NCI-H1930 (cell line): ENCODE measurements around the gene CDH8.
A peak's percentile ranks its signal among the peaks of the same experiment; 100 is the strongest.
"Not testable (repeated sequence)": the region's sequence is repeated elsewhere in the genome, so short reads cannot be mapped to it uniquely, and the experiment has no call there.

Experiments
- DNase-seq, 2 experiments: peaks; one replicate each; lab custom pipeline; 2025; lab: John Stamatoyannopoulos, UW

The CDH8 gene

GRCh38 chr16:61934601-61935000 lies 101.6 kb downstream of the CDH8 start:
- no peak for DNase-seq

- no peak for DNase-seq
Observed at GRCh38 chr16:61929776-61930175, 106.5 kb downstream of the CDH8 start.

DNA sequence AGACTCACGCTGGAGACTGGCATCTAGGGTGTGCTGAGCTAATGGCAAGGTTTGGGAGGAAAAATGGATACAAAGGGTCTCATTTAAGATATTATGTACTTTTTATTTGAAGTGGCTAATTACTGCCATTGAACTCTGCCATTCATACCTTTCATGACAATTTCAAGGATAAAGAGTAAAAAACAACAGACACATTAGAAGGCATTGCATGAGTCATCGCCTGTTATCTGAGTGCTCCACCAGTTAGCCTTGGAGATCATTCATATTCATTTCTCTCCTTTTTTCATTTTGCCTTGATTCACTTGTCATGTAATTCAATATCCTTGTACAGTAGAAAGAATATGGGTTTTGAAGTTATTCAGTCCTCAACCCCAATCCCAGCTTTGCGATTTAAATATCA lies 109.5 kb downstream of the CDH8 start:
- DNase-seq = peak; percentile 72 to 84

DNA sequence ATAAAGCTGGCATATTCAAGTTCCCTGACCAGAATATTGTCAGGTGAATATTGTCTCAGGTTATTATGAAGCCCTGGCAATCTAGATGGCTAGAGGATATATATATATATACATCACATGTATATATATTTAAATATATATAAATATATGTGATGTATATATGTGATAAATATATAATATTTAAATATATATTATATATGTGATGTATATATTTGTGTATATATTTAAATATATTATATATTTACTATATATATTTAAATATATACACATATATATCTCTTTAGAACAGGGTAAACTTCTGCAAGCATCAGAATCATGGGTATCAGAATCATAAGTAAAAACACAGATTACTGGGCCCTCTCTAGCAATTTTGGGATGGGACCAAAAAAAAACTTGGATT lies 112.6 kb downstream of the CDH8 start:
- no peak for DNase-seq

DNA sequence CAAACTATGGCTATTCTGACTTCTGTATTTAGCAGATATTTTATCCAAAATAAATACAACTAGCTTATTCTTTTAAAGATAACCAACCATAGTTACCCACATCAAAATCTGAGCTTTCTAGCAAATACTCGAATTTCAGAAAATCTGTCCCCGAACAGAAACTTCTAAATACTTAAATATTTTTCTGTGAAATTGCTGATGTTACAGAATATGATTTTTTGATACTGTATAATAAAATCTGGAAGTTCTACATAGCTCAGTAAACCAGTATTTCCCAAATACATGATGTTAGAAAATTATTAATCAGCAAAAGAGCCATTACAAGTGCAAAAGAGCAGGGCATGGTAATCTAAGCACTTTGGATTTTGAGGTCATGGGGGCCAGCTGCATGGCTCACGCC lies 114.9 kb downstream of the CDH8 start:
- no peak for DNase-seq

GRCh38 chr16:61917865-61918826 lies 118.1 kb downstream of the CDH8 start:
- DNase-seq = not testable (repeated sequence)

- no peak for DNase-seq
Observed at GRCh38 chr16:61915569-61915968, 120.7 kb downstream of the CDH8 start.

DNA sequence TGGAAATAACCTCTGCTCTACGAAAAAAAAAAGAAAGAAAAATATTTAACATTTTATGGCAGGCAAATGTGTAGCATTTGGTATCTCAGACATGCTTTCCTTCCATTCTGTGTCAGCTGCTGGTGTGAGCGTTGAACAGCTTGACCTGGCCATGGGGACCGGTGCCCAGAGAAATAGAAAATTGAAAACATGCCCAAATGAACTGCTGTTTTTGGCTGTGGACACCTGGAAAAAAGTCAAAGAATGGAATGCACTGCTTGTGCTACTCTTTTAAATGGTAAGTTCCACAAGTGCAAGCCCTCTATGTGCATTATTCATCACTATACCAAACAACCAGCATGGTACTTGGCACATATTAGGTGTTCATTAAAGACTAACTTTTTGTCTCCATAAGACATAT lies 127.2 kb downstream of the CDH8 start:
- DNase-seq = no peak

DNA sequence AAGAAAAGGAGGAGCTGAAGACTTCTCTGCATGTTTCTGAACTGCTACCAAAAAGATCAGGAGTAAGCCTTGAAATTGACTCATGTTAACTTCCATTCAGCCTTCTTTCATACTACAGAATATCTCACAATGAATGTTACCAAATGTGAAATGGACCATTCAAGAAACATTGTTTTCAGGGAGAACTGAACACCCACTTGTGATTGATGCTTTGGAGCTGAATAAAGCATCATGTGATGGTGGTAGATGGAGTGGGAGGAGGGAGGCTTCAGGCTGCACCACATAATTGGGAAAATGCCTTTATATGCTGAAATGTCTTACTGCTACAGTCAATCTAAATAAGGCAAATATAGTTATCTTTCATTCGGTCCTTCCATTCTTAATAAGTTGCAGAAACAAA lies 127.8 kb downstream of the CDH8 start:
- DNase-seq = no peak

GRCh38 chr16:61901689-61902088 lies 134.5 kb downstream of the CDH8 start:
- no peak for DNase-seq

GRCh38 chr16:61900482-61900881 lies 135.8 kb downstream of the CDH8 start:
- no peak for DNase-seq

- no peak for DNase-seq
Observed at GRCh38 chr16:61897657-61898056, 138.6 kb downstream of the CDH8 start.

DNA sequence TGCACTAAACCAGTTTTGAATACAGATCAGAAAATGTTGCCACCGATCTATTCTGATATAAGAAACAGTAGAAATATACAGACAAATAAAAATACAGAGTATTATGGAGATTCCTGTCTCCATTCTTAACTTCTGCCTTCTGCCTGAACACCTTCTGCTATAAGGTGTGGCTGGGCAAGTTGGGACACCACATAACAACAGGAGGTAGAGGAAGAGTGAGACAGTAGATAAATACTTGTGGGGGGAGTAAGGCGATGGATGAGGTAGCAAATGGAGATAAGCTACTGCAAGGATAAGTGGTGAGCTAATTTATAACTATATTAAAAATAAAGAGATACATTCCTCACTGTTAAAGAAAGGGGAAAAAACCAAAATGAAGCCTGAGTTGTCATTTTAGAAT lies 143.7 kb downstream of the CDH8 start:
- no peak for DNase-seq

DNA sequence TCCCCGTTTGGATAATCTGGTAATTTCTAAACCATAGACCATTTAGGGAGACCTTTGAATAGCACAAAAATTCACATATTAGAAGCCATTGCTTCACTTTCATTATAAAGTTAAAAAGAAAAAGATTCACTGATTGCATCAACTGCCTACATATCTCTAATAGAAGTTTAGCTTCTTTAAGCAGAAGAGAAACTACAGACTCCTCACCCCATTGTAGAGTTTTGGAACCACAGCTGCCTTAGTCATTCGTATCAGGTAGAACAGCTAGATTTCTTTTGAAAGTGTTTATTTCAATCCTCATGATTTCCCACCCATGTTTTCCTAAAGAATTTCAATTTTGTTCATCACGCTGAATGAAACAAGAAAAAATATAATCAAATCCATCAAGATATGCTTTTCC lies 144.8 kb downstream of the CDH8 start:
- no peak for DNase-seq

DNA sequence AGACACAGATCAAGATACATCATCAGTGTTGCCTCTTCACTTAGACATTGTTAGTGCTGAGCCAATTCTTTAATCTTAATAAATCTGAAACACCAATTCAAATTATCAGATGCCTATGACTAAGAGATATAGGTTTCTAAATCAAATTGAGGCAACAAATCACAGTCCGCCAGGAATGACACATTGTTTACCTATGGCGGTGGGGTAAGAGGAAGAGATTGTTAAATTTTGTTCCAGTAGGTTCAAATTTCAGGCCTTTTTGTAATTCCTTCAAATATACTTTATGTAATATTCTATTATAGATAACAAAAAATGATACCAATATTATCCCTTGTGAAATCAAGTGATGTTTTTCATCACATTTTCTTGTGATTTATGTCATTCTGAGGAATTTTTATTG lies 145.9 kb downstream of the CDH8 start:
- DNase-seq = no peak

GRCh38 chr16:61887903-61888302 lies 148.3 kb downstream of the CDH8 start:
- no peak for DNase-seq

DNA sequence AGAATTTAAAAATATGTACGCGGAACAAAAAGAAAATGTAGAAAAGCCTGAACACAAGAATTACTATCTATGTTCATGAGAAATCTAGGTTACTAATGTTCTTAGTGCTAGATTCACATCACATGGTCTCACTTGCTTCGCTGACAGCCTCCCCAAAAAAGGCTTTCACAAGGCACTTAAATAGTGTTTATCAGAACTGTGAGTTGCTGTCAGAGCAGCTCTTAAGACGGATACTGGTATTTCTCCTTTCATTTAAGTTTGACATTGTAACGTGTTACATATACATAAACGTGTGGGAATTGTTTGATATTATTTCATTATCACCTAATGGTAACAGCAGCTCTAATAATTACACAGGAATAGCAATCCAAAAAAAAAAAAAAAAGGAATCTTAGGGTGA lies 150.9 kb downstream of the CDH8 start:
- no peak for DNase-seq

DNA sequence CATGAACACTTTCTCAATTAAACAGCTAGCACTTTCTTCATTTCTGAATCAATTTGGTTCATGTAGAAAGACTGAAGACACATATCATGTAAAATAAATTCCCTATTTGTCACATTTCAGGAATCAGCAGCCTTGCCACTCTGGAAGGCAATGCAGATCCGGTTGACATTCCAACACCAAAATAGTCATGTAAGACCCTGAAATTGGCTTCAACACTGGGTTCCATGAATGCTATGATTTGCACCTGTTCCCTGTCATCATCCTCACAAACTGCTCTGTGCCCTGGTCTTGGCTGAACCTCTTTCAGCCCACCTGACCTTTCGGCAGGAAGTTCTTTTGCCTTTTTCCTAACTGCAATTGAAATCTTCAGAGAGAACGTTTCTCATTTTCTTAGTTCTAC lies 156.9 kb downstream of the CDH8 start:
- DNase-seq = no peak

GRCh38 chr16:61877436-61877835 lies 158.8 kb downstream of the CDH8 start:
- no peak for DNase-seq

DNA sequence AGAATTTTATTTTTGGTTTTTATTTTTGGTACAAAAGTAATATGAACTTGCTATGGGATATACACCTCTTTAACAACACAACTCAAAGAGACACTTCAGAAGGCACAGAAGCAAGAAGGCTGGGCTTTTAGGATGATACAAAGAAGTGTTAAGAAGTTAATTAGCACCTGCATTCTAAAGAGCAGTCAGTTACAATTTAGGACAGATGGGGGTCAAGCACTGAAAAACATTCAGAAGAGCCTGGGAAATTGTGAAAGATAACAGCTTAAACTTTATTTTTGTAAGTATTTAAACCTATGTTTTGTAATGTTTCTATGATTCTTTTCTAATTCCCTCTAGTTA lies 163.5 kb downstream of the CDH8 start:
- no peak for DNase-seq

- no peak for DNase-seq
Observed at GRCh38 chr16:61871837-61872777, 164.1 kb downstream of the CDH8 start.

DNA sequence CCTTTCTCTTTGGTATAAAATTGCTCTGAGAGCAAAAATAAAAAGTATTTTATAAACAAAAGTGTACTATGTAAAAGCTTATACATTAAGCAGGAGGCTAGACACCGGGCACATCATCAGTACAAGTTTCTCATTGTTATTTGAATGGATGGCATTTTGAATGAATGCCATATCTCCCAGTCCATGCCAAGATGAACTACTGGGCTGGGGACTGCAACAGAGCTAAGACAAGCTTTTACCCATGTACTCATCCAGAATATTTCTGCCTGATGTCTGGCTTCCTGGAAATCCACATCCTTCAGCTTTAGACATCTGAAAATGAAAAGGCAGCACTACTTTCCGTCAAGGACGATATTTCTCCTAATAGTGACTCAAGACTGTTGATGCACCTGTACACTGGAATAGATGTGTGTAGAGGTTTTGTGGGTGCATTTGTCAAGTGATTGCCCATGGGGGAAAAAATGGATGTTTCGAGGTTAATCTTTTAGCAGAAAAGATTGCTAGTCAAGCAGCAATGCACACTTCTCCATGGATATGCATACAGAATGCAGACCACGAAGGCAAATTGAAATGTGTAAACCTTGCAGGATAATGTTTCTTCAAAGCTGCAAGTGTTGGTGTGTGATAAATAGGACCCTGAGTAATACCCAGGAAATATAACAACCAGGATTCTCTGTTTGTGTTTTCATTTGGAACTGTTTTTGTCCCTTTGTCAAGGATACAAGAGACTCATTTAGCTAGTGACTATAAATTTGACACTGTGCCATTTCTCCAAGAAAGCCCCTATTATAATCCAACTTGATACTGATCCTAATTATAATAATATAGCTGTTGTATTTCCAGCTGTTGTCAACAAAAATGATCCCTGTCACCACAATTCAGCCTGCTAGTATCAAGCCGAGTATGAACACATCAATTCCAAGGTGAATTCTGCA lies 173.8 kb downstream of the CDH8 start:
- peak in 1 of 2 experiments; percentile 24 for DNase-seq
